Thyroid gland (tissue), 4 donors: ENCODE measurements around the gene ARL6IP4. TPM values are rescaled to one million over a fixed set of nuclear protein-coding genes. Genes with fewer than 3 reads are reported as not detected.

Experiments
- DNase-seq, 2 donors: peaks; one replicate each; pipeline ENCODE4 v3.0.0-alpha.2; 2019
- H3K27ac ChIP-seq, 3 donors: fragments of 200-600 bp; sonication (generic); 1 replicate in 2 of 3; 2 replicates in 1 of 3; pipeline ENCODE4 v1.5.1; 2016 to 2019; ENCODE audit warnings: mild to moderate bottlenecking in 1 of 3, moderate library complexity in 1 of 3
- H3K27me3 ChIP-seq: fragments of 200-600 bp; sonication (generic); one replicate; pipeline ENCODE4 v1.5.1; 2019
- H3K36me3 ChIP-seq, 2 donors: fragments of 200-600 bp; sonication (generic); one replicate each; pipeline ENCODE4 v1.5.1; 2016 to 2019
- H3K4me1 ChIP-seq, 2 donors: fragments of 200-600 bp; sonication (generic); one replicate each; pipeline ENCODE4 v1.5.1; 2017 to 2019
- H3K4me3 ChIP-seq, 3 donors: fragments of 200-600 bp; sonication (generic); replicated peaks in 1 of 3; 1 replicate in 2 of 3; 2 replicates in 1 of 3; pipeline ENCODE4 v1.5.1; 2016; ENCODE audit warnings: mild to moderate bottlenecking in 1 of 3
- H3K9me3 ChIP-seq: fragments of 200-600 bp; sonication (generic); one replicate; pipeline ENCODE4 v1.5.1; 2017
- CTCF ChIP-seq, 6 experiments: fragments of 200-600 bp in 3 of 6; fragments of 450-650 bp in 3 of 6; sonication (generic) in 3 of 6; IDR thresholded peaks; one replicate each; pipeline ENCODE4 v1.5.1; 2016 to 2019; ENCODE audit warnings: antibody characterized with exemption in 6 of 6, mild to moderate bottlenecking in 2 of 6, inconsistent platforms in 1 of 6, moderate library complexity in 1 of 6
- POLR2A ChIP-seq, 2 donors: fragments of 450-650 bp; IDR thresholded peaks; one replicate each; pipeline ENCODE4 v1.6.1; 2017; ENCODE audit warnings: antibody characterized with exemption in 2 of 2, mild to moderate bottlenecking in 2 of 2, moderate library complexity in 1 of 2
- whole genome bisulfite sequencing, 2 donors: methylation state at CpG; one replicate each; pipeline ENCODE4 v1.1.5; 2017; 5-methylcytosine and 5-hydroxymethylcytosine counted together
- intact Hi-C: fragments of 100-400 bp; cut with DNase I; formaldehyde crosslinking; loops from one replicate; pipeline ENCODE4 v1.15.1; 2023
- total RNA-seq, 4 donors: library from RNA; depleted of rRNA; stranded (reverse); fragments of >200 nt; gene quantifications; one replicate each; pipeline ENCODE4 v1.2.3, GENCODE V29; 2016

The ARL6IP4 gene
- total RNA-seq, 4 donors from 2014 or later: 210 to 281 (median 262) TPM

- peak; percentile 95 to 96 for DNase-seq
- intact Hi-C loops: no loop called here
Measured at GRCh38 chr12:122965851-122966742, 14.4 kb upstream of the ARL6IP4 start, which contains the start of gene ABCB9. ABCB9 (minus strand) TSS chr12:122966463; CDS start chr12:122960235, 6,228 bp downstream.

GRCh38 chr12:122966743-122967550 is 13.5 kb upstream of the ARL6IP4 start:
- Histone ChIP-seq H3K27me3 (no peaks in the 10 kb centered on the region), H3K4me1 (peaks cover 18 to 35% of the 10 kb centered on the region in 2 donors), H3K4me3 (no peak overlapping the region), H3K36me3 (no peaks in the 10 kb centered on the region), H3K27ac (no peak overlapping the region), H3K9me3 (no peaks in the 10 kb centered on the region)
- intact Hi-C loops: no loop called here
- WGBS, 2 donors: 66 to 69% methylated on average over 14 to 15 of the region's 15 CpGs
- no peak for TF ChIP-seq POLR2A (IDR thresholded peaks at IDR 0.05)
- TF ChIP-seq CTCF (IDR thresholded peaks at IDR 0.05): no peak
- DNase-seq: no peak

More at GRCh38 chr12:122965851-122966742, 14.4 kb upstream of the ARL6IP4 start, which contains the start of gene ABCB9:
- peak within 1 kb of the TSS in 1 of 3 donors; percentile 4 for H3K27ac ChIP-seq
- WGBS, 2 donors: 0 to 5% methylated on average over 5 to 27 of the region's 55 CpGs
- H3K27me3 ChIP-seq: no peaks in the 10 kb centered on the region
- peaks cover 22 to 43% of the 10 kb centered on the region in 2 donors for H3K4me1 ChIP-seq
- H3K4me3 ChIP-seq: peak within 1 kb of the TSS in 2 of 3 donors; percentile 35 to 39
- no peaks in the 10 kb centered on the region for H3K9me3 ChIP-seq
- H3K36me3 ChIP-seq: no peaks in the 10 kb centered on the region
- TF ChIP-seq CTCF (IDR thresholded peaks at IDR 0.05) (no peak), POLR2A (IDR thresholded peaks at IDR 0.05) (peak in 1 of 2 donors; percentile 66)

GRCh38 chr12:122968104-122968503 is 12.4 kb upstream of the ARL6IP4 start:
- H3K27me3 ChIP-seq: no peaks in the 10 kb centered on the region
- no peaks in the 10 kb centered on the region for H3K36me3 ChIP-seq
- DNase-seq: no peak
- TF ChIP-seq CTCF (IDR thresholded peaks at IDR 0.05) (no peak), POLR2A (IDR thresholded peaks at IDR 0.05) (no peak)
- H3K4me3 ChIP-seq: no peak overlapping the region
- intact Hi-C loops: no loop called here
- WGBS, 2 donors: 76 to 86% methylated on average over 2 of the region's 2 CpGs
- peaks cover 15 to 29% of the 10 kb centered on the region in 2 donors for H3K4me1 ChIP-seq
- H3K9me3 ChIP-seq: no peaks in the 10 kb centered on the region
- no peak overlapping the region for H3K27ac ChIP-seq

- Histone ChIP-seq H3K27ac (no peak overlapping the region), H3K36me3 (no peaks in the 10 kb centered on the region), H3K4me3 (no peak overlapping the region), H3K4me1 (peaks cover 11 to 20% of the 10 kb centered on the region in 2 donors), H3K9me3 (no peaks in the 10 kb centered on the region), H3K27me3 (no peaks in the 10 kb centered on the region)
- intact Hi-C loops: no loop called here
- DNase-seq: no peak
- no peak for TF ChIP-seq CTCF (IDR thresholded peaks at IDR 0.05)
- no peak for TF ChIP-seq POLR2A (IDR thresholded peaks at IDR 0.05)
- WGBS, 2 donors: 64 to 66% methylated on average over 4 of the region's 4 CpGs
Measured at GRCh38 chr12:122969676-122970075, 10.8 kb upstream of the ARL6IP4 start.
